ENCODE measurements around the gene VPS36.
"Not testable (repeated sequence)": the region's sequence is repeated elsewhere in the genome, so short reads cannot be mapped to it uniquely, and the experiment has no call there.

The VPS36 gene

DNA sequence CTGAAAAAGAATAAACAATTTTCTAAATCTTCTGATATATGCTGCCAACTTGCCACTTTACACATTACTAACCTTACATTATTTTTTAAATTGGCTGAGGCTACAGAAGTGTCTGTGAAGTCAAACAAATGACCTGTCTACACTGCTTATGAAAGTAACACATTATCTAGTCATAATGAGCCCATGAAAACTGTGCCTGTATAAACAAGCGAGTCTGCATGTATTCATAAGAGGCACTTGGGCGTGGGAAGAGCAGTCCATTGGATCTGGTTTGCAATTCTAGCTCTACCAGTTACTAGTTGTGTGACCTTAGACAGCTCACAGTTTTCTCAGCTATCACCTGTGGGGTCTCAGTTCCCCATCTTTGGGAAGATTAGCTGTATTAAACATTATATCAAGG, 3.1 kb downstream of the VPS36 start:
- DNase-seq (ENCODE audit: low read depth, low spot score) = no peak

GRCh38 chr13:52446265-52446664, 4.2 kb downstream of the VPS36 start:
- no peak for DNase-seq (ENCODE audit: low read depth, low spot score)

DNA sequence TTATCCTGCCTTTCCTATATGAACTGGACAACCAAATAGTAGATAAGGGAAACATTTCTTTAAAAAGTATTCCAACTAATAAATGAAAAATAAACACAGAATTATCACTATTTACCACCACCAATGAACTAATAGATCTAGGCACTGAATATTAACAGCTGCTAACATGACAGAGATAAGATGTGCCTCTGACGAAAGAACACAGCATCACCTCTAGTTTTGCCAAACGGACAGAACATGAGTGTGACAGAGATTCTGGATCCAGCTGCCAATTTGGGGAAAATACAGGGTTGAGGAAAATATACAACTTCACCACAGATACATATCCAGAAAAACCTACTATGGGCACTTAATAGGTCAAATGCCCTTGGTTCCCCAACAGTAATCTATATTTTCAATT, 18.0 kb downstream of the VPS36 start:
- DNase-seq (ENCODE audit: low read depth, low spot score) = no peak

GRCh38 chr13:52428295-52428694, 22.1 kb downstream of the VPS36 start:
- DNase-seq (ENCODE audit: low read depth, low spot score) = no peak

DNA sequence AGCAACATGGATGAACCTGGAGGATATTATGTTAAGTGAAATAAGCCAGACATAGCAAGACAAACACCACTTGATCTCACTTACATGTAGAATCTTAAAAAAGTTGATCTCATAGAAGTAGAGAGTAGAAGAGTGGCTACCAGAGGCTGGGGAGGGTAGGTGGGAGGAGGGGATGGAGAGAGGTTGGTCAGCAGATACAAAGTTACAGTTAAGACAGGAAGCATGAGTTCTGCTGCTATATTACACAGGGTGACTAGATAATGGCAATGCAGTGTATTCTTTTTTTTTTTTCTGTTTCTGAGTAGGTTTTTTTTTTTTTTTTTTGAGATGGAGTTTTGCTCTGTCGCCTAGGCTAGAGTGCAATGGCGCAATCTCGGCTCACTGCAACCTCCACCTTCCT, 29.2 kb downstream of the VPS36 start:
- no peak for DNase-seq (ENCODE audit: low read depth, low spot score)

GRCh38 chr13:52419080-52419479, 31.4 kb downstream of the VPS36 start:
- no peak for DNase-seq (ENCODE audit: low read depth, low spot score)

- DNase-seq (ENCODE audit: low read depth, low spot score) = no peak
Observed at GRCh38 chr13:52414963-52415362, 35.5 kb downstream of the VPS36 start.

- no peak for DNase-seq (ENCODE audit: low read depth, low spot score)
Observed at GRCh38 chr13:52414051-52414450, 36.4 kb downstream of the VPS36 start.

DNA sequence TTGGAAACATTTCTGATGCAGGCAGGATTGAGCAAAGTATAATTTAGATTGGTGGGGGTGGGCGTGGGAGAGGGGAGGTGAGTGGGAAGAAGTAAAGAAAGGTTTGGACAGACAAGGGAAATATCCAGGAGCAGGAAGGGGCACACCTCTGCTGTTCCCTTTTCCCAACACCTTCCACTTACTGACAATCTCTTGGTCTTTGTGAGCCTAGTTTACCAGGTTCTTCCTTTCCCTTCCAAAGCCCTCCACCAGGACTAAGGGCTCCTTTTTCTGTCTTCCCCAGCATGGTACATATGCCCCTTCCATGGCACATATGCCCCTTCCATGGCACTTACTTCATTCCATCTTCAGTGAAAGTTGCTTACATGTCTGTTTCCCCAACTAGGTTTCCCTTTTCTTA, 38.3 kb downstream of the VPS36 start:
- no peak for DNase-seq (ENCODE audit: low read depth, low spot score)

- DNase-seq (ENCODE audit: low read depth, low spot score) = no peak
Observed at GRCh38 chr13:52411629-52412028, 38.8 kb downstream of the VPS36 start.

- DNase-seq (ENCODE audit: low read depth, low spot score) = not testable (repeated sequence)
Observed at GRCh38 chr13:52408071-52408658, 42.3 kb downstream of the VPS36 start.

- not testable (repeated sequence) for DNase-seq (ENCODE audit: low read depth, low spot score)
Observed at GRCh38 chr13:52407436-52407835, 43.0 kb downstream of the VPS36 start.

GRCh38 chr13:52406629-52407028, 43.8 kb downstream of the VPS36 start:
- no peak for DNase-seq (ENCODE audit: low read depth, low spot score)

GRCh38 chr13:52405767-52406494, 44.5 kb downstream of the VPS36 start, which contains the start of gene THSD1:
Gene THSD1 (minus strand): TSS chr13:52406172. CDS start chr13:52402600, 3,572 bp downstream.
- DNase-seq (ENCODE audit: low read depth, low spot score) = no peak

GRCh38 chr13:52405369-52405766, 45.1 kb downstream of the VPS36 start:
- DNase-seq (ENCODE audit: low read depth, low spot score) = no peak

- no peak for DNase-seq (ENCODE audit: low read depth, low spot score)
Observed at GRCh38 chr13:52399708-52400107, 50.7 kb downstream of the VPS36 start.

- DNase-seq (ENCODE audit: low read depth, low spot score) = no peak
Observed at GRCh38 chr13:52399046-52399445, 51.4 kb downstream of the VPS36 start.

DNA sequence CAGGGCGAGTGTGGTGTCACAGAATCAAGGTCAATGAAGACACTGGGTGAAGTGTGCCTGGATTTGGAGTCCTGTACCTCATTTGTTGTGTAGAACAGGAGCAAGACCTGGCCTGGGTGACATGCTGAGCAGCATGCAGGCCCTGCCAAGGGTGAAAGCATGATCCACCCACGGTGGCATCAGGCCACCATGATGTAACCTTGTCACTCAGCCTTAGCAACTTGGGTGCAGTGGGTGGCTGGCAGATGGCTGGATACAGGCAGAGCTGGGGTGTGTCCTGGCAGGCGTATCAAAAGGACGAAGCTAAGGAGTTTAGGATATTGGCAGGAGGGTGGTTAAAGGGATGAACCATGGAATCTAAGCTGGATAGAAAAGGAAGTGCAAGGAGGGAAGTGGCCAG, 54.7 kb downstream of the VPS36 start:
- DNase-seq (ENCODE audit: low read depth, low spot score) = no peak

DNA sequence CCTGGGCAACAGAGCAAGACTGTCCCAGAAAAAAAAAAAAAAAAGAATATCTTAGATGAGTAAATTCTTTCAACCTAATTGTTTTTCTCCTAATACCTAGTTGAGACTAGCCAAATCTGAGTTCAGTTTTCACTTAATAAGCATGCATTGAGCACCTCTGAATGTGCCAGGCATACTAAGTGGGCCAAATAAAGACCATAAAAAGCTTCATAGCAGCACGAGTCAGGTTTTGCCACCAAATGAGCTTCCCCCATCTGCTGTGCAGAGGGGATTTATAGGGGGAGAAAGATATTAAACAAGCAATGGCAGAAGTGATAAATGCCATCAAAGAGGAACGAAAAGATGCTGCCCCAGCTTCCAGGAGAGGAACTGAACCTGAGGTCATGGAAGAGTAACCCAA, 55.8 kb downstream of the VPS36 start:
- no peak for DNase-seq (ENCODE audit: low read depth, low spot score)

GRCh38 chr13:52393572-52394357, 56.7 kb downstream of the VPS36 start:
- no peak for DNase-seq (ENCODE audit: low read depth, low spot score)

- no peak for DNase-seq (ENCODE audit: low read depth, low spot score)
Observed at GRCh38 chr13:52387721-52388120, 62.7 kb downstream of the VPS36 start.

GRCh38 chr13:52385870-52386269, 64.6 kb downstream of the VPS36 start:
- no peak for DNase-seq (ENCODE audit: low read depth, low spot score)

DNA sequence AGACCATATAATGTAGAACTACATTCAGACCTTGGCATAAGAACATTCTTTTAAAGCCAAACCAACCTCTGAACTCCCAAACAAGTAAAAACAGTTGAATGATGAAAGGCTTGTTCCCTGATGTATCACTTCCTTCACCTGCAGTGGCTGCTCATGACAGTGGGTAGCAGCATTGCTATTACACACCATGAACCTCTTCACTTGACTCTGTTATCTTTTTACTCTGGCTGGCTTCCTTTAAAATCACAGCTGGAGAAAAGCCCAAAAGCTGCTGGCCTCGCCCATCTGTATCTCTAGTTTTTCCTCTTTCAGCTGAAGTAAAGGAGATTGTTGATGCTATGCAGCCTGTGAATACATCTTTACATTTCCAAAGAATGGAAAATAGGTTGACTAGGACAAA, 67.1 kb downstream of the VPS36 start:
- no peak for DNase-seq (ENCODE audit: low read depth, low spot score)
